Esophagus squamous epithelium (tissue), 5 donors: ENCODE results near the gene CTNS. TPM values are rescaled to one million over a fixed set of nuclear protein-coding genes. Genes with fewer than 3 reads are reported as not detected.

Experiments
- DNase-seq: peaks from one replicate; lab custom pipeline; 2025; lab: John Stamatoyannopoulos, UW
- H3K27ac ChIP-seq, 4 donors: fragments of 200-600 bp; sonication (generic); one replicate each; pipeline ENCODE4 v1.5.1; 2016 to 2019; ENCODE audit warnings: mild to moderate bottlenecking in 1 of 4
- H3K27me3 ChIP-seq, 4 donors: fragments of 200-600 bp; sonication (generic); 1 replicate in 3 of 4; 2 replicates in 1 of 4; pipeline versions ENCODE4 v1.5.1 to v1.6.0; 2017 to 2021; ENCODE audit warnings: antibody characterized with exemption in 1 of 4
- H3K36me3 ChIP-seq, 3 donors: fragments of 200-600 bp; sonication (generic); one replicate each; pipeline ENCODE4 v1.5.1; 2016 to 2019
- H3K4me1 ChIP-seq, 3 donors: fragments of 200-600 bp; sonication (generic); one replicate each; pipeline ENCODE4 v1.5.1; 2017 to 2019
- H3K4me3 ChIP-seq, 4 donors: fragments of 200-600 bp; sonication (generic); 1 replicate in 3 of 4; 2 replicates in 1 of 4; pipeline ENCODE4 v1.5.1; 2016 to 2019; ENCODE audit warnings: mild to moderate bottlenecking in 2 of 4, moderate library complexity in 1 of 4
- H3K9me3 ChIP-seq, 3 donors: fragments of 200-600 bp; sonication (generic); one replicate each; pipeline ENCODE4 v1.5.1; 2016 to 2019
- POLR2A ChIP-seq, 4 donors: fragments of 450-650 bp; IDR thresholded peaks; one replicate each; pipeline ENCODE4 v1.6.1; 2017; ENCODE audit warnings: antibody characterized with exemption in 4 of 4, mild to moderate bottlenecking in 4 of 4, moderate library complexity in 3 of 4
- WGBS, 2 donors: methylation state at CpG; one replicate each; pipeline ENCODE4 v1.1.5; 2018; 5-methylcytosine and 5-hydroxymethylcytosine counted together
- intact Hi-C: fragments of 100-400 bp; cut with DNase I; formaldehyde crosslinking; loops from one replicate; pipeline ENCODE4 v1.15.0; 2022
- total RNA-seq, 4 donors: library from RNA; depleted of rRNA; stranded (reverse); fragments of >200 nt; gene quantifications; one replicate each; pipeline ENCODE4 v1.1.0, GENCODE V29; 2016
- TF ChIP-seq, protein P1 (sequence below), 6 experiments: fragments of 450-650 bp in 4 of 6; fragments of 200-600 bp in 2 of 6; sonication (generic) in 2 of 6; IDR thresholded peaks; one replicate each; pipeline ENCODE4 v1.5.1; 2016 to 2019; ENCODE audit warnings: antibody characterized with exemption in 6 of 6, mild to moderate bottlenecking in 4 of 6, moderate library complexity in 4 of 6
- donor health status: DM: yes; HTN: yes; CAD: no.

CTNS gene
- total RNA-seq, 4 donors from 2014 or later, result 5.9 to 14.3 (median 9.8) TPM

DNA sequence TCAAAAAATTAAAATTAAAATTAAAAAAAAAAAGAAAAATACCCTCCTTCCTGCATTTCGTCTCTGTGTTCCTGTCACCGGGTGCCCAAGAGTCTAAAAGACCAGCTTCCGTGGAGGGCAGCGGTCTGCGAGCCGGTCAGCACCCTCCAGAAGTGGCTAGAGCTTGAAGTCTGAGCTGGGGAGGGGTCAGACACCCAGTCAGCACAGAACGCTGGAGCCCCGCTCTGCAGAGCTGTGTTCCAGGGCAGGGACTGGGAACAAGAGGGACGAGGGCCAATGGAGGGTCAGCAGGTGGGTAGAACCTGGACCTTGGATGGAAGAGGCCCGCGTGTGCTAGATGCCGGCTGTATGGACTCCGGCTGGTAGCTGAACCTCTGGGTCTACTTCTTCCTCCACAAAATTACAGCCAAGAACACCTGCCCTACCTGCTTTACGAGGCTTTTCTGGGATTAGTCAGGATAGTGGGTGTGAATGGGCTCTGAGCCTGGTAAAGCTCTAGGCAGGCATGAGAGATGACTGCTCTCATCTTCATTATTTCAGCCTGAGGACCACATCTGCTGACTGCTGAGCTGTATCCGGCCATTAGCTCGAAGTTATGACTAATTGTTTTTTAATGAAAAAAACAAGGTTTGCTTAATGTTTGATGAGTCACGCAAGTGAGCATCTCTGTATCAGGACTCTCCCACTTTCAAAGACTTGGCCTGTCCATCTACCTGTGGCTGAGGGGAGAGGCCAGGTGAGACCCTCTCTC, 33.3 kb upstream of the CTNS start:
- H3K27me3 ChIP-seq, result peaks cover 0 to 53% (median 0%) of the 10 kb centered on the region in 4 donors
- no peak for TF ChIP-seq POLR2A (IDR thresholded peaks at IDR 0.05)
- TF ChIP-seq, protein P1, sequence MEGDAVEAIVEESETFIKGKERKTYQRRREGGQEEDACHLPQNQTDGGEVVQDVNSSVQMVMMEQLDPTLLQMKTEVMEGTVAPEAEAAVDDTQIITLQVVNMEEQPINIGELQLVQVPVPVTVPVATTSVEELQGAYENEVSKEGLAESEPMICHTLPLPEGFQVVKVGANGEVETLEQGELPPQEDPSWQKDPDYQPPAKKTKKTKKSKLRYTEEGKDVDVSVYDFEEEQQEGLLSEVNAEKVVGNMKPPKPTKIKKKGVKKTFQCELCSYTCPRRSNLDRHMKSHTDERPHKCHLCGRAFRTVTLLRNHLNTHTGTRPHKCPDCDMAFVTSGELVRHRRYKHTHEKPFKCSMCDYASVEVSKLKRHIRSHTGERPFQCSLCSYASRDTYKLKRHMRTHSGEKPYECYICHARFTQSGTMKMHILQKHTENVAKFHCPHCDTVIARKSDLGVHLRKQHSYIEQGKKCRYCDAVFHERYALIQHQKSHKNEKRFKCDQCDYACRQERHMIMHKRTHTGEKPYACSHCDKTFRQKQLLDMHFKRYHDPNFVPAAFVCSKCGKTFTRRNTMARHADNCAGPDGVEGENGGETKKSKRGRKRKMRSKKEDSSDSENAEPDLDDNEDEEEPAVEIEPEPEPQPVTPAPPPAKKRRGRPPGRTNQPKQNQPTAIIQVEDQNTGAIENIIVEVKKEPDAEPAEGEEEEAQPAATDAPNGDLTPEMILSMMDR (IDR thresholded peaks at IDR 0.05), result no peak
- H3K27ac ChIP-seq, result peak overlapping the region in 1 of 4 donors; percentile 17
- H3K9me3 ChIP-seq, result no peaks in the 10 kb centered on the region
- WGBS, 2 donors, result 55 to 69% methylated on average over 10 to 17 of the region's 17 CpGs
- intact Hi-C loops, result no loop called here
- peaks cover 0 to 12% (median 4%) of the 10 kb centered on the region in 3 donors for H3K4me1 ChIP-seq
- no peak for DNase-seq
- H3K4me3 ChIP-seq, result no peak overlapping the region
- H3K36me3 ChIP-seq, result peaks cover 0 to 38% (median 0%) of the 10 kb centered on the region in 3 donors

DNA sequence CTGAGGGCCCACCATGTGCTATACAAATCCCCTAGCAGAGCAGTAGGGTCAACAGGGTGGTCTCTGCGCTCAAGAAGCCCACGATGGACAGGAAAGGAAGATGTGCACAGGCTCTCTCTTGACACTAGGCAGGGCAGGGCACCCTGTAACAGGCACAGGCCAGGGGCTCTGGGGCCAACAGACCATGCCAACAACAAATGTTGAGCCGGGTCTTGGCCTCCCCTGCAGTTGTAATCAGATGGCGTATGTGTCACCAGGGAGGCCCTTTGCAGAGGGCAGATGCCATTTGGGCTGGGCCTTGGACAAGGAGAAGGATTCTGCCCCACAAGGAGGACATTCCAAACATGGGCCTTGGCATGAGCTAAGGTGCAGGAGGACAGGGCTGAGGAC, 32.7 kb upstream of the CTNS start:
- no CpG with 5 or more reads among the region's 4 CpGs for WGBS, 2 donors
- Histone ChIP-seq H3K27me3 (peaks cover 0 to 53% (median 0%) of the 10 kb centered on the region in 4 donors), H3K9me3 (no peaks in the 10 kb centered on the region), H3K27ac (peak overlapping the region in 1 of 4 donors; percentile 17), H3K4me1 (peaks cover 0 to 12% (median 4%) of the 10 kb centered on the region in 3 donors), H3K4me3 (no peak overlapping the region), H3K36me3 (peaks cover 0 to 43% (median 0%) of the 10 kb centered on the region in 3 donors)
- intact Hi-C loops, result no loop called here
- no peak for DNase-seq
- no peak for TF ChIP-seq POLR2A (IDR thresholded peaks at IDR 0.05)
- TF ChIP-seq, protein P1 (IDR thresholded peaks at IDR 0.05), result no peak

DNA sequence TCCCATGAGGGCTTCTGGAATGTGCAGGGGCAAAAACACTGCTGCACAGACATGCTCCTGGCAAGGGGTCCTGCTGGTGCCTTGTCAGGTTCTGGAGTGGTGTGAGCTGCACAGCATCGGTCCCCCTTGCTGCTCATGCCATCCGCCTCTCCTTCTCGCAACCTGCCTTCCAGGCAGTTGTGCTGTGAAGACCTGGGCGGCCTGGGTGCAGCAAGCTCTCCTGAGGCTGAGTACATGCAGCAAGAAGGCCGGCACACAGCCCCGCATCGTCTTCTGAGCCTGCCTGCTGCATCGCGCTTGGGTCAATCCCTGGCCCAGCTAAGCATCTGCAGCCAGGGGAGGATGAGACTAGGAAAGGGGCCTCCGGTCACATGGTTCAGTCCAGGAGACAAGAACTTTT, 26.9 kb upstream of the CTNS start:
- H3K36me3 ChIP-seq, result peaks cover 5 to 100% (median 14%) of the 10 kb centered on the region in 3 donors
- WGBS, 2 donors, result 67 to 100% methylated on average over 2 to 9 of the region's 10 CpGs

DNA sequence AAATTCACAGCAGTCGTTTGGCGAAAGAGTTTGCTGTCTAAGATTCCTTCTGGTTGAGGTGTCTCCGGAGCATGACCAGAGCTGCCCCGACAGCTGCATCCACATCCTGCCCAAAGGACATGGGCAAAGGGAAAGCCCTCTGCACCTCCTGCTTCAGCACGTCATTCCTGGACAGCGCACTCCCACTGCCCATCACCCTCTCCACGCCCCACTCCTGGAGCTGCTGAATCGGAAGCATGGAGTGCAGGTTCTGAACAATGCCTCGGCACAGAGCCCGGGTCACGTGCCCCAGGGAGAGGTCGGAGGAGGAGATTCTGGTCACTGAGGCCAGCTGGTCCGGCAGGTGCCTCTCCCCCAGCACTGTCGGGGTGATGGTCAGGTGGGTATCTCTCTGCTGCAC, 26.0 kb upstream of the CTNS start:
- TF ChIP-seq, protein P1 (IDR thresholded peaks at IDR 0.05), result no peak
- TF ChIP-seq POLR2A (IDR thresholded peaks at IDR 0.05), result no peak
- H3K36me3 ChIP-seq, result peaks cover 9 to 100% (median 20%) of the 10 kb centered on the region in 3 donors
- no peak overlapping the region for H3K27ac ChIP-seq
- no peak overlapping the region for H3K4me3 ChIP-seq
- no peaks in the 10 kb centered on the region for H3K4me1 ChIP-seq
- no peaks in the 10 kb centered on the region for H3K9me3 ChIP-seq
- intact Hi-C loops, result no loop called here
- no peak for DNase-seq
- 73 to 92% methylated on average over 8 to 13 of the region's 14 CpGs for WGBS, 2 donors
- peaks cover 0 to 12% (median 0%) of the 10 kb centered on the region in 4 donors for H3K27me3 ChIP-seq

More for the DNA sequence above, 26.9 kb upstream of the CTNS start:
- Histone ChIP-seq H3K27me3 (peaks cover 0 to 17% (median 0%) of the 10 kb centered on the region in 4 donors), H3K4me3 (no peak overlapping the region), H3K27ac (no peak overlapping the region), H3K4me1 (no peaks in the 10 kb centered on the region), H3K9me3 (no peaks in the 10 kb centered on the region)
- TF ChIP-seq, protein P1 (IDR thresholded peaks at IDR 0.05), result no peak
- TF ChIP-seq POLR2A (IDR thresholded peaks at IDR 0.05), result no peak
- no peak for DNase-seq
- intact Hi-C loops, result no loop called here

DNA sequence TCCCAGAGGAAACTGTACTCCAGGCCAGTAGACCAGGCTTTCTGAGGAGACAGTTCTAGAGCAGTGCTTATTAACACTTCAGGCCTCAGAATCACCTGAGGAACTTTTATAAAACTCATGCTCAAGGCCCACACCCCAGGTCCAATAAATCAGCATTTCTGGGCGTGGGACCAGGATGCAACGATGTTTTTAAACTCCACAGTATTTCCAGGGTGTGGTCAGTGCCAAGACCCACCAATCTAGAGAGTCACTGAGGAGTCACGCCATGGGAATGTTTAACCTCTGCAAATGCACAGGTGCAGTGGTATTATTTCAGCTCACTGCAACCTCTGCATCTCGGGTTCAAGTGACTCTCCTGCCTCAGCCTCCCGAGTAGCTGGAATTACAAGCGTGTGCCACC, 23.4 kb upstream of the CTNS start:
- DNase-seq, result no peak
- WGBS, 2 donors, result 88 to 93% methylated on average over 2 to 6 of the region's 6 CpGs
- H3K4me1 ChIP-seq, result no peaks in the 10 kb centered on the region
- H3K9me3 ChIP-seq, result no peaks in the 10 kb centered on the region
- H3K36me3 ChIP-seq, result peaks cover 9 to 100% (median 20%) of the 10 kb centered on the region in 3 donors
- H3K27ac ChIP-seq, result no peak overlapping the region
- H3K4me3 ChIP-seq, result no peak overlapping the region
- intact Hi-C loops, result no loop called here
- no peaks in the 10 kb centered on the region for H3K27me3 ChIP-seq
- no peak for TF ChIP-seq POLR2A (IDR thresholded peaks at IDR 0.05)
- TF ChIP-seq, protein P1 (IDR thresholded peaks at IDR 0.05), result no peak
